Stimulated activated CD4-positive, alpha-beta T cell treated with anti-CD3 and anti-CD28 coated beads, TNF-alpha, amount 100 ng/mL, for 4 hours (primary cell): ENCODE data around the gene ASPDH.
"Not testable (repeated sequence)": the region's sequence is repeated elsewhere in the genome, so short reads cannot be mapped to it uniquely, and the experiment has no call there.

Experiments used
- DNase-seq, 3 experiments: peaks; one replicate each; pipeline ENCODE4 v3.0.0-alpha.2; 2020; ENCODE audit warnings: low read depth in 3 of 3

Gene ASPDH

DNA sequence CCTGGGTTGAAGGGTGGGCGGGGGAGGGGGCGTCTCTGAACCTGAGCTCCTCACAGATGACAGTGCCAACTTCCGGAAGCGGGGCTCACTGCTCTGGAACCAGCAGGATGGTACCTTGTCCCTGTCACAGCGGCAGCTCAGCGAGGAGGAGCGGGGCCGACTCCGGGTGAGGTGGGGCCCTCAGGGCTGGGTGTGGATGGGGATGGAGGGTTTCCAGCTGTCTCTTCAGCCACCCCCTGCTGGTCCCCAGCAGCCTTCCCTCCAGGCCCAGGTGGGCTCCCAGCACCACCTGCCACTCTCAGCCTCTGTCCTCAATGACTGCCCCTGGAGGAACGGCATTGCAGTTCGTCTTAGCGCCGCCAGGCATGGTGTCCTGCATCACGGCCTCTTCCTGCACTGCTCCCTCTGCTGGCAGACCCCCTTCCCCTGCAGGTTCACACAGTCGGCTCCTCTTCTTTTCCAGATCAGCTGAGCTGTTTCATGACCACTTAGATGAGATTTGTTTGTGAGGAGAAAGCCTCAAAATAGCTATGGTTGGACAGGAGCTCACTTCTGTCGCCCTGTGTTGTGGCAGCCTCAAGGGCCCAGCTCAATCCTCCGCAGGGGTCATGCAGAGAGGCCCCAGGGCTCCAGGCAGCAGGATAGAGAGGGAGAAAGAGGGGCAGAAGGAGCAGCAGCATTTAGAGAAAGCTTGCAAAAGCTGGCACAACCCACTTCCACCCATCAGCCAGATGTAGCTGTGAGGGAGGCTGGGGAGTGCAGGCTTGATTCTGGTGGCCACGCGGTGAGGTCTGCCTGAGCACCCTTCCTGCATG, 34.6 kb downstream of the ASPDH start:
- no peak for DNase-seq

DNA sequence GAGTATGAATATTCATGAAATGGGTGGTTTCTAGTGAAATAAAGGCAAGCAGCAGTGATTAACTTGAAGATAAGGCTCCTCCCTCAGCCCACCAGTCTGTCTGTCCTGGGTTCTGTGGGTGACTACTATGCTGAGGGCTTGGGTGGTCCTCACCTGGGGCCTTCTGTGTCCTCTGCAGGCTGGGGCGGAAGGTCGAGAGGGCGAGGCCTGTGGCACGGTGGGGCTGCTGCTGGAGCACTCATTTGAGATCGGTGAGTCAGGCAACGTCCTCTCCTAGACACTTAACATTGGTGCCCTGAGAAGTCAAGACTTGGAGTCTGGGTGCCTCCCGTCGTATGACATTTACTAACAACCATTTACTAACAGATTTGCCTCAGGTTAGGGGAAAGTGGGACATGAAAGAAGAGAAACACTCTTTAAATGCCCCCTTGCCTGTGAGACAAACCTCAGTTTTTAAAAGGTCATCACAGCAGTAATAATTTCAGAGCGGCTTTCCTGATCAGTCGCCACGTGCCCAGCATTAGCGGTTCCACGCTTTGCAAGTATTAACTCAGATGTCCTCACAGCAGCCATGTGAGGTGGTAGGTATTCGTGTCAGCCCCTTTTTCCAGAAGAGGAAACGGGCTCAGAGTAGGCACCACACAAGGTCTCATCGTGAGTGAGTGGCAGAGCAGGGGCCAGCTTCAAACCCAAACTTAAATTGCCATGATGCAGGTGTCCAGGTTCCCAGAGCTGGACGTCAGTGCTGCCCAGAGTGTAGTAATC, 35.8 kb downstream of the ASPDH start:
- no peak for DNase-seq

DNA sequence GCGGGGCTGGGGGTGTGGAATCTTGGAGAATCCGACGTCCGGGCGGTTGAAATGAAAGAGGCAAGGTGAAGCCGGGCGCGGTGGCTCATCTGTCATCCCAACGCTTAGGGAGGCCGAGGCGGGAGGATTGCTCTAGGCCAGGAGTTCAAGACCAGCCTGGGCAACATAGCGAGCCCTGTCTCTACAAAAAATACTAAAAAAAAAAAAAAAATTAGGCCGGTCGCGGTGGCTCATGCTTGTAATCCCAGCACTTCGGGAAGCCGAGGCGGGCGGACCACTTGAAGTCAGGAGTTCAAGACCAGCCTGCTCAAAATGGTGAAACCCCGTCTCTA, 36.8 kb downstream of the ASPDH start:
- no peak for DNase-seq

DNA sequence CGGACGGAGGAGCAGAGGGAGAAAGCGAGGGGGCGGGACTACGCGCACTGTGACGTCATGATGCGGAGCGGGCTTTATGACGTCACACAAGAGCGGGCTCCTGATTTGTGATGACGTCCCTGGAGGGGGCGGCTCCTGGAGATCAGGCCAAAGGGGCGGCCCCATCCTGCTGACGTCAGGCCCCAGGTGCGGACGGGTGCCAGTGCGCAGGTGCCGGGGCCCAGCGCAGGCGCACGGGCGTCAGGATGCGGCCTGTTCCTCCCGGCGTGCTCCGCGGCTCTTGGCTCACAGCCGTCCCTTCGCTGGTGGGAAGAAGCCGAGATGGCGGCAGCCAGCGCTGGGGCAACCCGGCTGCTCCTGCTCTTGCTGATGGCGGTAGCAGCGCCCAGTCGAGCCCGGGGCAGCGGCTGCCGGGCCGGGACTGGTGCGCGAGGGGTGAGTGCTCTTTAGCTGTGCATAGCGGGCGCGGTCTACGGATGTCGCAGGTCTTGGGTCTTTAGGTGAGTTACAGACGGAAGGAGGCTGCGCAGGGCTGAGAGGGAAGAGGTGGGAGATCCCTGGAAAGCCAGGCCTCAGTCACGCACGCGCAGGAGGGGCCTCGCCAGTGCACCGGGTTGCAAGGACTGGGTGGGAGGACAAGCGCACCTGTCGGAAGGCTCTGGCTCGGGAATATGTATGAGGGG, 37.3 kb downstream of the ASPDH start, which contains the start of the genes EMC10 and GARIN5A:
Gene EMC10 (plus strand): TSS at position 284 of the 683 bp plus-strand sequence. CDS start 38 bp downstream, at position 322.
Gene GARIN5A (minus strand): TSS at position 625 of the 683 bp plus-strand sequence. CDS start 460 bp downstream, at position 165.
- DNase-seq: peak; percentile 81 to 89 (median 87)

DNA sequence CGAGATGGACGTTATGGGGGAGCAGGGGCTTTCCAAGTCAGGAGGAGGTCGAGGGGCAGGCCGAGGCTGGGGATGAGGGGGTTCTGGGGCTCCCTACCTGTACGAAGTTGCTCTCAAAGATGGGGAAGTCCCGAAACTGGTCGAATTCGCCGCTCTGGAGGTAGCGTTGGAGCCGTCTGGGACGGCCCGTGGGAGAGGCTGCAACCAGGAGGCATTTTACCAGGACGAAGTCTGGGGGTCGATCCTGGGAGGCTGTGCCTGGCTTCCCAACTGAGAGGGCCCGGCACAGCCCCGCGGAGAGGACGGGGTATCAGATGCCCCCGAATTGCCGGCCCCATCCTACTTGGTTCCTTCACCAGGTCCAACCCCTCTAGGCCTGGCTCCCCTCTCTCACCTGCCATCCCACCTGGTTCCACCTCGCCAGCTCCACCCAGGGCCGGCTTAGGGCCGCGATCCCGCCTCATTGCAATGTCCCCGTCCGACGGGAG, 37.9 kb downstream of the ASPDH start:
- DNase-seq: no peak

DNA sequence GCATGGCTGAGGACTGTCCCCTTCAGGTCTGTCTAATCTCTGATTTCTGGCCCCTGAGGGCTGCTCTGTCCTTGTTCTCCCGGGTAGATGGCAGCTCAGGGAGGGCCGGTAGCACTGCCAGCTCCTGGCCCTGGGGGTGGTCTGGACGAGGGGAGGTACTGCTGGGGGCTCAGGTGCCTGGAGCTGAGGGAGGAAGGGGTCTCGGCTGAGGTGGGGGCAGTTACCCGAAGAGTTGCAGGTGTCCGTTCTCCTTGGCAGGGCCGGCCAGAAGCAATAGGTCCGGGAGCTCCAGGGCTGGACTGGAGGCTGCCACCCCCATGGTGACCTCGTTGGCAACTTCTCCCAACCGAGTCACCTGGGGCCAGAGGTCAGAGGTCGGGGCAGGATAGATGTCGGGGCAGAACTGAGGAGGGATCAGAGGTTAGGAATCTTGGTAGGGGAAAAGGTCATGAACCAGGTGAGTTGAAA, 38.6 kb downstream of the ASPDH start:
- DNase-seq: no peak

DNA sequence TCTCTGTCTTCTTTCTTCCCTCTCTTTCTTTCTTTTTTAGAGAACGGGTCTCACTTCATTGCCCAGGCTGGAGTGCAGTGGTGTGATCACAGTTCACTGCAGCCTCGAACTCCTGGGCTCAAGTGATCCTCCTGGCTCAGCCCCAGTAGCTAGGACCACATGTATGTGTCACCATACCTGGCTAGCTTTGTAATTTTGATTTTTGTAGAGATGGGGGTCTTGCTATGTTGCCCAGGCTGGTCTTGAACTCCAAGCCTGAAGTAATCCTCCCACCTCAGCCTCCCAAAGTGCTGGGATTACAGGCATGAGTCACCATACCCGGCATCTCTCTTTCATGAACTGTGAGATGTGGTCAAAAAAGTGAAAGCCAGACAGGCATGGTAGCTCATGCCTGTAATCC, 40.4 kb downstream of the ASPDH start:
- not testable (repeated sequence) for DNase-seq

DNA sequence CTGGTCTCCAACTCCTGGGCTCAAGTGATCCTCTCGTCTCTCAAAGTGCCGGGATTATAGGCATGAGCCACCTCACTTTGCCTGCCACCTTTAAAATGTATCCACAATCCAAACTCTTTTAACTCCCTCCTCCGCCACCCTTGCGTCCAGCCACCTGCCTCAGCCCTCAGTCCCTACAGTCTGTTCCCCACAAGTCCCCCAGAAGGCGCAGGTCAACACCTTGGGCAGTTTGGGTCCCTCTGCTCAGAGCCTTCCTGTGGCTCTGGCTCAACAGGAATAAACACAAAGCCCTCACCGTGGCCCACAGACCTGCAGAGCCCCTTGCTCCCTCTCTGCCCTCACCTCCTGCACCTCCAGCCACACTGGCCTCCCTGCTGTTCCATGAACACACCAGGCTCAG, 44.9 kb downstream of the ASPDH start:
- DNase-seq: no peak

DNA sequence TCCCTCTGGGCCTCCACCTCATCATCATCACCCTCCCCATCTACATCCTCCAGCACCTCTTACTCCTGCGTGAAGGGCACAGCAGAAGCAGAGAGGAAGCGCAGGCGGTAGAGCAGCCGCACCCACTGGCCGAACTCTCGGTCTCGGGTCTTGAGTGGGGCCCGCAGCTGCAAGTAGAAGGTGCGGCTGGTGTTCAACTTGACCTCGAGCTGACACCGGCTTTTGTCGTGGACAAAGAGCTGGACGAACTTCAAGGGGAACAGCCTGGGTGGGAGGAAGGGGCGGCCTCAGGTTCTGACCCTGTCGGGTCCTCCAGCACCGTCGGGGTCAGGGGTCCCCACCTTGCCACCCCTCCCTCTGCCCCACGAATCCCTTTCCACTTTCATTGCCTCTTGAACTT, 46.1 kb downstream of the ASPDH start:
- no peak for DNase-seq

DNA sequence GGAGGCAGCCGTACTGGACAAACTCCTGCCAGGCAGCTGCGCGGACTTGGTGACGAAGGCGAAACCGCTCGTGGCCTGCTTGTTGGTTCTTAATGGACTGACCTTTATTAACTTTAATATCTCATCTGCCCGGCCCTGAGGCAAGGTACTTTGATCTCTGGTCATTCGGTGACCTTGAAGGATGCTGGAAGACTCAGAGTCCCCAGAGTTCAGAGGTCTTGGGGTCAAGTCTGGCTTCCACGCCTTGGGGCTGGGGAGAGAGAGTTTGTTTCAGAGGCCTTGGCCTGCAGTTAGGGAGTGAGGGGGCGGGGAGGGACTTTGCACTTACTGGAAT, 47.0 kb downstream of the ASPDH start:
- DNase-seq: no peak

DNA sequence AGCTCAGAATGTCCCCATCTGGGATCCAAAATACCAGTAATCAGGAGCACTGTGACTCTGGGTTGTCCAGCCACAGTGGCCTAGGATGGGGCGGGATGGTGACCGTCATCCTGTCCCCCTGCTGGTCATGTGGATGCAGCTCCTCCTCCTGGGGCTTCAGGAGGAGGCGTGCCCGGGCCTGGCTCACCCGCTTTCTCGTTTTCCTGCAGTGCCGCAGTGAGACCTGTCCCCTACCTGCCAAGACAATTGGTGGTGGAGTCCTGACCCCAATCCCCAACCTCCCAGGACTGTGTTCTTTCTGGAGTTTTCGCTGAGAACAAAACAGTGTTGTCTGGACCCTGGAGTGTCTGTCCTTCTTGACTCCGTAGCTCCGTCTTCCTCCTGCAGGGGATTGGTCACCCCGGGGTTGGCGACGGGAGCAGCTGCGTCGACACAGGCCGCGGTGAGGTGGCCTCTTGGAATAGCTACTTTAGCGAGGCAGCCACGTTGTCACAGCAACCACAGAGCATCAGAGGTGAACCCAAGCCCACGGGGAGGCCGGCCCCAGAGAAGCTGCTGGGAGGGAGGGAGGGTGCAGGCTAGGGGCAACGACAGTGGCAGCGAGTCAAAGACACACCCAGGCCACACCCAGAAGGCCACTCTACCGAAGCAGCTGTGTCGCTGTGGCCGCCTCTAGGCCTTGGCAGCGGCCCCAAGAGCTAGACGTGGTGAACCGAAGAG, 47.6 kb downstream of the ASPDH start:
- DNase-seq: no peak

DNA sequence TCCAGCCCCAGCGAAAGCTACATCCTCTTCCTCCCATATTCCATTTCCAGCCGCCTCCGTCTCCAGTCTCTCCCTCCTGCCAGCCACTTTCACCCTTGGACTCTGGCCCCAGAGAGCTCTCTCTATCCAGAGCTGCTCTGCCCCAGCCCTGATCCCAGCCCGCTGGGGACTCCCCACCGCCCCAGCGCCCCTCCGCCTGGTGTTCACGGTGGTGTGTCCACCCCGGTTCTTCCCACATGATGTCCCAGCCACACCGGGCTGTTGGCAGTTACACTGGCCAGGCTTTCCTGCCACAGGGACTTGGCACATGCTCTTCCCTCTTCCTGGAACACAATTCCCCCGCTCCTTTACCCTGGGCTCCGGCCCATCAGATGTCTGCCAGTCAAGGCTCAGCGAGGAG, 48.7 kb downstream of the ASPDH start:
- DNase-seq: no peak

DNA sequence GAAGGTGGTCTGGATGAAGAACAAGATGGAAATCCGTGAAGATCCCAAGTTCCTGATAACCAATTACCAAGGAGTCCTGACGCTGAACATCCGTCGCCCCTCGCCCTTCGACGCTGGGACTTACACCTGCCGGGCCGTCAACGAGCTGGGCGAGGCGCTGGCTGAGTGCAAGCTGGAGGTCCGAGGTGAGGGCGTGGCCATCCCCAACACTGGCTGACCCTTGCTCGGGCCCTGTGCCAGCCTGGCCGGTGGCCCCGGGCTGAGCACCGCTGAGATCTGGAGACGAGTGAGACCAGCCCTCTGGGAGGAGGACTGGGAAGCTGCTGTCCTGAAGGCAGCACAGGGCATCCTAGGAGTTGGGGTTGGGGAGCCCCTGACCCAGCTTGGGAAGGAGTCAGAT, 49.4 kb downstream of the ASPDH start:
- DNase-seq: no peak

DNA sequence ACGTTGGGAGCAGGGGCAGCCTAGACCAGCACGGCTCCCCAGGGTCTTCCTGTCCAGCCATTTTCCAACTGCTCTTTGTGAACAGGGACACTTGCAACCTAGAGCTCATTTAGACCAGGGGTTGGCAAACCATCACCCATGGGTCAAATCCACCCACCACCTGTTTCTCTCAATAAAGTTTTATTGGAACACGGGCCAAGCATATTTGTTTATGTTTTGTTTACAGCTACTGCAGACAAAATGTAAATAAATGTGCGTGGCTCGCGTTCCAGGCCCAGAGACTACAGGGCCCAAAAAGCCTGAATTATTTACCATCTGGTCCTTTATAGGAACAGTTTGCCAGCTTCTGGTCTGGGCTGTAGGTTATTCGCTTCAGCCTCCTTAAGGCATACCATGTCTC, 50.7 kb downstream of the ASPDH start:
- no peak for DNase-seq
